Dendritic cell treated with granulocyte-macrophage colony-stimulating factor and Interleukin-4, amounts not matched to agents 40 ng/mL and 50 ng/mL, for 4 days (primary cell): ENCODE results near the gene CMTM7.
A peak's percentile ranks its signal among the peaks of the same experiment; 100 is the strongest.
"Not testable (repeated sequence)": the region's sequence is repeated elsewhere in the genome, so short reads cannot be mapped to it uniquely, and the experiment has no call there.

Source experiments
- H3K27ac Mint-ChIP-seq: one replicate; pipeline ENCODE4 v1.8.0; 2022; ENCODE audit warnings: mild to moderate bottlenecking, mixed read lengths
- H3K27me3 Mint-ChIP-seq: one replicate; pipeline ENCODE4 v1.8.0; 2022; ENCODE audit warnings: mild to moderate bottlenecking, mixed read lengths
- H3K36me3 Mint-ChIP-seq: one replicate; pipeline ENCODE4 v1.8.0; 2022; ENCODE audit warnings: low read depth, mixed read lengths
- H3K4me1 Mint-ChIP-seq: one replicate; pipeline ENCODE4 v1.8.0; 2022; ENCODE audit warnings: low read depth, mixed read lengths
- H3K4me3 Mint-ChIP-seq: one replicate; pipeline ENCODE4 v1.8.0; 2022; ENCODE audit warnings: mild to moderate bottlenecking, moderate library complexity, mixed read lengths
- H3K9me3 Mint-ChIP-seq: one replicate; pipeline ENCODE4 v1.8.0; 2022; ENCODE audit warnings: mixed read lengths
- intact Hi-C: fragments of 100-400 bp; cut with micrococcal nuclease; formaldehyde crosslinking; loops from one replicate; pipeline ENCODE4 v1.15.0; 2022

Gene CMTM7

DNA sequence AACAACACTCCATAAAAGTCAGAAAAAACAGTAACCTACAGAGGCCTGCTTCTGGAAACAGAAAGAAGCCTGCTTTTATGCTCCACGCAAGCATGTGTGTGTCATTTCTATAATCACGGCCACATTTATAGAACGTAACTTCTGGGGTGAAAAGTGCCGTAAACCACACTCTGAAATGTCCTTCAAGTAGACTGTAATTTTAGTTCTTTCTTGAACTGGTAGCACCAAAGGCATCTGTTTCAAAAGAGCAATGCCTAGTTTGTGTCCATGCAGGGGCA, 19.5 kb upstream of the CMTM7 start:
- intact Hi-C loops: loop anchor here (10.0 kb wide), 1 partner anchor 303 kb away; no protein-coding TSS in a partner anchor
- peaks cover 9% of the 10 kb centered on the region for H3K4me1 Mint-ChIP-seq

DNA sequence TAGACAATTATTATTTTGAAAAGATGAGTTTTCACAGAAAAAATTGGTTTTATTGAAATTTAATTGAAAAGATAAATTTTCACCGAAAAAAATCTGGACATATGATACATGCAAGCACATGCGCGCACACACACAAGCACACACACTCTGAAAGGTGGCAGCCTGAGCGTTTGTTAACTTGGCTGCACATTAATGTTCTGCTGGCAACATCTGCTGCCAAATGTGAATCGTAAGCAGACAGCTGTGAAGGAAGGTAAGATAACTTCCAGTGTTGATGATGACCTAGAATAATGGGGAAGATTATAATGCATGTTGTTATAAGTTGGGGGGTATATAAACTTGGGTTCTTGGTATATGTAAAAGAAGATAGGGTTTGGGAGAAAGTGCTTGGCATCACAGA, 18.4 kb upstream of the CMTM7 start:
- intact Hi-C loops: loop anchor here (10.0 kb wide), 1 partner anchor 302 kb away; no protein-coding TSS in a partner anchor
- Mint-ChIP-seq H3K27ac (no peak overlapping the region), H3K36me3 (no peaks in the 10 kb centered on the region)

More for the DNA sequence above, 19.5 kb upstream of the CMTM7 start:
- no peaks in the 10 kb centered on the region for H3K36me3 Mint-ChIP-seq
- no peak overlapping the region for H3K4me3 Mint-ChIP-seq
- H3K9me3 Mint-ChIP-seq: no peaks in the 10 kb centered on the region
- H3K27me3 Mint-ChIP-seq: peaks cover 3% of the 10 kb centered on the region
- H3K27ac Mint-ChIP-seq: no peak overlapping the region

GRCh38 chr3:32373844-32374243, 17.8 kb upstream of the CMTM7 start:
- no peak overlapping the region for H3K27ac Mint-ChIP-seq
- H3K27me3 Mint-ChIP-seq: no peaks in the 10 kb centered on the region
- no peaks in the 10 kb centered on the region for H3K9me3 Mint-ChIP-seq
- no peaks in the 10 kb centered on the region for H3K36me3 Mint-ChIP-seq
- peaks cover 9% of the 10 kb centered on the region for H3K4me1 Mint-ChIP-seq
- H3K4me3 Mint-ChIP-seq: no peak overlapping the region
- intact Hi-C loops: loop anchor here (10.0 kb wide), 1 partner anchor 301 kb away; no protein-coding TSS in a partner anchor

More for the DNA sequence above, 18.4 kb upstream of the CMTM7 start:
- Mint-ChIP-seq H3K4me3 (no peak overlapping the region), H3K9me3 (no peaks in the 10 kb centered on the region), H3K27me3 (no peaks in the 10 kb centered on the region), H3K4me1 (peaks cover 9% of the 10 kb centered on the region)

GRCh38 chr3:32374788-32375595, 16.7 kb upstream of the CMTM7 start:
- Mint-ChIP-seq H3K9me3 (no peaks in the 10 kb centered on the region), H3K36me3 (no peaks in the 10 kb centered on the region), H3K4me1 (peaks cover 18% of the 10 kb centered on the region), H3K4me3 (no peak overlapping the region), H3K27me3 (no peaks in the 10 kb centered on the region), H3K27ac (no peak overlapping the region)
- intact Hi-C loops: loop anchor here (1.0 to 10.0 kb wide), 3 partner anchors 24 to 300 kb away; no protein-coding TSS in a partner anchor

- Mint-ChIP-seq H3K9me3 (no peaks in the 10 kb centered on the region), H3K27me3 (no peaks in the 10 kb centered on the region), H3K4me3 (no peak overlapping the region), H3K4me1 (peaks cover 21% of the 10 kb centered on the region), H3K27ac (no peak overlapping the region), H3K36me3 (no peaks in the 10 kb centered on the region)
- intact Hi-C loops: loop anchor here (1.0 to 10.0 kb wide), 3 partner anchors 24 to 299 kb away; no protein-coding TSS in a partner anchor
Measured at GRCh38 chr3:32375596-32375930, 16.1 kb upstream of the CMTM7 start.

DNA sequence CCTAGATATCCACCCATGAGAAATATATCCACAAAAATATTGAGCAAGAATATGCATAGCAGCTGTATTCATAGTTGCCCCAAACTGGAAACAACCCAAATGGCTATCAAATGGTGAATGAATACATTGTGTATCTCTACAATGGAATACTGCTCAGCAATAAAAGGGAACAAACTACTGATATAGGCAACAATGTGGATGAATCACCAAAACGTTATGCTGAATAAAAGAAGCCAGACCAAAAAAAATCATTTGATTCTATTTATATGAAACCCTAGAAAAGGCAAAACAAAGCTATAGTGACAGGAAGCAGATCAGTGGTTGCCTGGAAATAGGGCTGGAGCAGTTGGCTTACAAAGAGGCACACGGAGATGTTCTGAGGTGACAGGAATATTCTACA, 15.5 kb upstream of the CMTM7 start:
- intact Hi-C loops: loop anchor here (10.0 kb wide), 1 partner anchor 299 kb away; no protein-coding TSS in a partner anchor

GRCh38 chr3:32379831-32380500, 11.7 kb upstream of the CMTM7 start:
- H3K27ac Mint-ChIP-seq: peak overlapping the region; percentile 48
- no peaks in the 10 kb centered on the region for H3K36me3 Mint-ChIP-seq
- H3K27me3 Mint-ChIP-seq: no peaks in the 10 kb centered on the region
- H3K9me3 Mint-ChIP-seq: no peaks in the 10 kb centered on the region
- intact Hi-C loops: loop anchor here (10.0 kb wide), 1 partner anchor 295 kb away; no protein-coding TSS in a partner anchor
- H3K4me3 Mint-ChIP-seq: no peak overlapping the region
- H3K4me1 Mint-ChIP-seq: peaks cover 24% of the 10 kb centered on the region

More for the DNA sequence above, 15.5 kb upstream of the CMTM7 start:
- Mint-ChIP-seq H3K27ac (no peak overlapping the region), H3K4me3 (no peak overlapping the region), H3K36me3 (no peaks in the 10 kb centered on the region), H3K4me1 (peaks cover 21% of the 10 kb centered on the region), H3K27me3 (no peaks in the 10 kb centered on the region), H3K9me3 (no peaks in the 10 kb centered on the region)

DNA sequence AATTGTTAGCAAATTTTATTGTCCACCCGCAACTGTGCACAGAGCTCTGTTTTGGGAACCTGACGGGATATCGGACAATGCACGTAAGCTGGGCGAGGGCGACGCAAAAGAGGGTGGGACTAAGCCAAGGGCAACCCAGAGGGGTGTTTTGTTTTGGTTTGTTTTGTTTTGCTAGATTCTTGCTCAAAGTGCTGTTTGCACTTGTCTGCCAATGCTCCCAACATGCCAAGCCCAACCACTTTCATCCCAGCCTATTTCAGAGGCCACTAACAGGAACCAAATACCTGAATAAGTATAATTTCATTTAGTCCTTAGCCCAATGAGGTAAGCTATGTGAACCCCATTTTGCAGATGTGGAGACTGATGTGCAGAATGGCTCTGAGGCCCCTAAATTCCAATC, 9.7 kb upstream of the CMTM7 start:
- Mint-ChIP-seq H3K36me3 (no peaks in the 10 kb centered on the region), H3K27me3 (no peaks in the 10 kb centered on the region), H3K4me1 (peaks cover 34% of the 10 kb centered on the region), H3K9me3 (no peaks in the 10 kb centered on the region), H3K4me3 (no peak overlapping the region), H3K27ac (no peak overlapping the region)
- intact Hi-C loops: no loop called here

DNA sequence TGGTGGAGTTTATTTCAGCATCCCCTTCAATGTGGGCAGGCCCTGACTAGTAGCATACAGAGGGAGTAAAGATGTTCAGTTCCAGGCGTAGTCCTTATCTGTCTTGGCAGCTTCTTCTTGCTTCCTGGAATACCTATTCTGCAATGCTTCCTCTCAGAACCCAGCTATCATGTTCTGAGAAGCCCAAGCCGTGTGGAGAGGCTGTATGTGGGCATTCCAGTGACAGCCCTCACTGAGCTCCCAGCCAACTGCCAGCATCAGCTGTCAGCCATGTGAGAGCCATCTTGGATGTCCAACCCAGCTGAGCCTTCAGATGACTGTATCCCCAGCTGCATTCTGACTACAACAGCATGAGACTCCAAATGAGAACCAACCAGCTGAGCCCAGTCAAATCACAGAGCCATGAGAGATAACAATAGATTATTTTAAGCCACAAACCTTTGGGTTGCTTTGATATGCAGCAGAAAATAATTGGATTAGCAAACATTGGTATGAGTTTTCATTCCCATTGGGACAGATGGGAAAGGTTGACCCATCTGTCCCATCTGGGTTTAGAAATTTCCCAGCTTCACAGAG, 8.4 kb upstream of the CMTM7 start:
- no peak overlapping the region for H3K4me3 Mint-ChIP-seq
- H3K27ac Mint-ChIP-seq: peak overlapping the region; percentile 30
- intact Hi-C loops: no loop called here
- H3K36me3 Mint-ChIP-seq: no peaks in the 10 kb centered on the region
- H3K9me3 Mint-ChIP-seq: no peaks in the 10 kb centered on the region
- H3K4me1 Mint-ChIP-seq: peaks cover 34% of the 10 kb centered on the region
- no peaks in the 10 kb centered on the region for H3K27me3 Mint-ChIP-seq

DNA sequence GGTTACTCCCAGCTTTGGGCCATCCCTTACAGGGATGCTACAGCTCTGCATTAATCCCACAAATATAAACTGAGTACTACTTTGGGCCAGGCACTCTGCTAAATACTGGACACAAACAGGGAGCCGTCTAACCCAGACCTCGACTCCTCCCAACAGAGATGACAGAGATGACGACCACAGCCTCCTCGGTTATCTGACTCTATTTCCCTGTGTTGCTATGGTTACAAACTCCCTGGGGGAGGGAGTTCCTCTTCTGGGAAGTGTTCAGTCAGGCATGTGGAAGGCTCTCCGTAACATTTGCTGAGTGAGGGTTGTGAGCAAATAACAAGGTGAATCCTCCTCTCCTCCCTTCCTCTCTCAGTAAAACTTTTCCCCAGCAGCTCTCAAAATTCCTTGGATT, 6.7 kb upstream of the CMTM7 start:
- H3K9me3 Mint-ChIP-seq: no peaks in the 10 kb centered on the region
- peaks cover 26% of the 10 kb centered on the region for H3K4me1 Mint-ChIP-seq
- peak overlapping the region; percentile 77 for H3K27ac Mint-ChIP-seq
- no peaks in the 10 kb centered on the region for H3K36me3 Mint-ChIP-seq
- no peak overlapping the region for H3K4me3 Mint-ChIP-seq
- intact Hi-C loops: no loop called here
- no peaks in the 10 kb centered on the region for H3K27me3 Mint-ChIP-seq

- peaks cover 33% of the 10 kb centered on the region for H3K4me1 Mint-ChIP-seq
- peaks cover 6% of the 10 kb centered on the region for H3K36me3 Mint-ChIP-seq
- no peak overlapping the region for H3K4me3 Mint-ChIP-seq
- H3K27ac Mint-ChIP-seq: no peak overlapping the region
- H3K27me3 Mint-ChIP-seq: no peaks in the 10 kb centered on the region
- intact Hi-C loops: no loop called here
- no peaks in the 10 kb centered on the region for H3K9me3 Mint-ChIP-seq
Measured at GRCh38 chr3:32387512-32387911, 4.1 kb upstream of the CMTM7 start.

DNA sequence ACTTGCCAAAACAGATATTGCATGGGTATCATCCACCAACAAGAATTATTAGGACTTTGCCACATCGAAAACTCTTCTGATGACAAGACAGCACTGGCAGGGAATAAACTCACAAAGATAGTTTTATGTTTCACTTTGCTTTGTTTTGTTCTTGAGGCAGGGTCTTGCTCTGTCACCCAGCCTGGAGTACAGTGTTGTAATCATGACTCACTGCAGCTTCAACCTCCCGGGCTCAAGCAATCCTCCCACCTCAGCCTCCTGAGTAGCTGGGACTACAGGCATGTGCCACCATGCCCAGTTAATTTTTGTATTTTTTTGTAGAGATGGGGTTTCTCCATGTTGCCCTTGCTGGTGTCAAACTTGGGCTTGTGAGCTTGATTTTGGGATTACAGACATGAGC, 2.1 kb upstream of the CMTM7 start:
- Mint-ChIP-seq H3K36me3 (peaks cover 19% of the 10 kb centered on the region), H3K4me1 (peaks cover 47% of the 10 kb centered on the region)
- H3K9me3 Mint-ChIP-seq, intact Hi-C loops, H3K27ac Mint-ChIP-seq, H3K27me3 Mint-ChIP-seq, H3K4me3 Mint-ChIP-seq: not testable (repeated sequence)

DNA sequence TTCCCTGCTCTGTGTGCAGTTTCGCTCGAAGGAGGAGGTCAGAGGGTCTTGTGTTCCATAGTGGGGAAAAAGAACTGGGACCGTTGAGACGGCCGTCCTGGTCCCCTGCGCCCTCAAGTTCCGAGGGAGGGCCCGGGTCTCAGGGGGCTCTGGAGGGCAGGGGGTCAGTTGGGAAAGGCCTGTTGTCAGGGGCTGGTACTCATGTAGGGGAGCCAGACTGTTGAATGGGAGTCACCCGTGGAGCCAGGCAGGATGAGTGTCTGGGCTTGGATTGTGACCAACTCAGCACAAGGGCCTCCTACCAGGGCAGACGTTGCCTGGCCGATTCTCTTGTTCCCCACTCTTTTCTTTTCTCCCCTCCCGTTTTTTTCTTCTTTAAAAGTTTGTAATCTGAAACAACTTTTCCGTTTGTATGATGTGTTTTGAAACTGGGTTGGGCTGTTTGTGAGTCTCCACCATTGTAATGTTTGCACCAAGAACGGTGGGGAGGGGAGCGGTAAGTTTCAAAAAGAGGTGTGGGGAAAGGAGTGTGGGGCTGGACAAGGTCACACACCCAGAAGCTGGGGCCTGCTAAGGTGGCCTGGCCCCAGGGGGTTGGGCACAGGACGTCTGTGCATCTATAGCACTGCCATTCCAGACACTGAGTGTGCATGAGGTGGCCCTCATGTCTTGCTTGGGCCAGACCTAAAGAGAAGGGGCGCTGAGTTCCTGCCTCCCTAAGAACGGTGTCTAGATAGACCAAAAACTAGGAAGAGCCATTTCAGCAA, 1.1 kb downstream of the CMTM7 start:
- intact Hi-C loops: loop anchor here (10.0 kb wide), 1 partner anchor 182 kb away; the partner anchor contains the start of gene DYNC1LI1
- H3K27me3 Mint-ChIP-seq: no peaks in the 10 kb centered on the region
- H3K36me3 Mint-ChIP-seq: peaks cover 38% of the 10 kb centered on the region
- H3K4me1 Mint-ChIP-seq: peaks cover 60% of the 10 kb centered on the region
- H3K27ac Mint-ChIP-seq: peak overlapping the region; percentile 98
- no peaks in the 10 kb centered on the region for H3K9me3 Mint-ChIP-seq
- peak overlapping the region; percentile 98 for H3K4me3 Mint-ChIP-seq
